Endothelial cell (in vitro differentiated cells): ENCODE measurements around the gene MMEL1. TPM values are rescaled to one million over a fixed set of nuclear protein-coding genes. Genes with fewer than 3 reads are reported as not detected.
"Not testable (repeated sequence)": the region's sequence is repeated elsewhere in the genome, so short reads cannot be mapped to it uniquely, and the experiment has no call there.

Experiments used
- DNase-seq: peaks from one replicate; pipeline ENCODE4 v3.0.0; 2021; ENCODE audit warnings: low spot score
- H3K27ac Mint-ChIP-seq: one replicate; pipeline ENCODE4 v1.8.0; 2021; ENCODE audit warnings: mixed read lengths, inconsistent platforms; ENCODE audit not compliant: unreplicated experiment
- H3K27me3 Mint-ChIP-seq: one replicate; pipeline ENCODE4 v1.8.0; 2021; ENCODE audit warnings: mild to moderate bottlenecking, moderate library complexity, mixed read lengths, inconsistent platforms; ENCODE audit not compliant: unreplicated experiment
- H3K36me3 Mint-ChIP-seq: one replicate; pipeline ENCODE4 v1.8.0; 2021; ENCODE audit warnings: mild to moderate bottlenecking, low read depth, mixed read lengths, inconsistent platforms; ENCODE audit not compliant: unreplicated experiment
- H3K4me1 Mint-ChIP-seq: one replicate; pipeline ENCODE4 v1.8.0; 2021; ENCODE audit warnings: mild to moderate bottlenecking, mixed read lengths, inconsistent platforms; ENCODE audit not compliant: unreplicated experiment
- H3K4me3 Mint-ChIP-seq: one replicate; pipeline ENCODE4 v1.8.0; 2021; ENCODE audit warnings: mild to moderate bottlenecking, mixed read lengths, inconsistent platforms; ENCODE audit not compliant: unreplicated experiment
- H3K9me3 Mint-ChIP-seq: one replicate; pipeline ENCODE4 v1.8.0; 2021; ENCODE audit warnings: mixed read lengths, inconsistent platforms; ENCODE audit not compliant: unreplicated experiment
- CTCF ChIP-seq: fragments of 200-600 bp; sonication (generic); IDR thresholded peaks from one replicate; pipeline ENCODE4 v1.5.0; 2021; ENCODE audit warnings: antibody characterized with exemption; ENCODE audit not compliant: unreplicated experiment
- total RNA-seq: library from RNA; stranded (reverse); fragmentation: NEBNext Ultra II Directional; extraction: Animal tissue kit (Norgen Biotek cat#: 25700); gene quantifications from one replicate; pipeline ENCODE4 v1.2.1, GENCODE V29; 2021; ENCODE audit not compliant: unreplicated experiment

The MMEL1 gene
- total RNA-seq, 1 donor from 2014 or later: not detected

GRCh38 chr1:2578758-2579118, 54.1 kb downstream of the MMEL1 start:
- H3K4me3 Mint-ChIP-seq: peak overlapping the region; percentile 56
- H3K9me3 Mint-ChIP-seq: no peaks in the 10 kb centered on the region
- TF ChIP-seq CTCF: no peak
- H3K27ac Mint-ChIP-seq: peak overlapping the region; percentile 55
- peaks cover 7% of the 10 kb centered on the region for H3K27me3 Mint-ChIP-seq
- H3K36me3 Mint-ChIP-seq: no peaks in the 10 kb centered on the region
- H3K4me1 Mint-ChIP-seq: peaks cover 32% of the 10 kb centered on the region
- no peak for DNase-seq

DNA sequence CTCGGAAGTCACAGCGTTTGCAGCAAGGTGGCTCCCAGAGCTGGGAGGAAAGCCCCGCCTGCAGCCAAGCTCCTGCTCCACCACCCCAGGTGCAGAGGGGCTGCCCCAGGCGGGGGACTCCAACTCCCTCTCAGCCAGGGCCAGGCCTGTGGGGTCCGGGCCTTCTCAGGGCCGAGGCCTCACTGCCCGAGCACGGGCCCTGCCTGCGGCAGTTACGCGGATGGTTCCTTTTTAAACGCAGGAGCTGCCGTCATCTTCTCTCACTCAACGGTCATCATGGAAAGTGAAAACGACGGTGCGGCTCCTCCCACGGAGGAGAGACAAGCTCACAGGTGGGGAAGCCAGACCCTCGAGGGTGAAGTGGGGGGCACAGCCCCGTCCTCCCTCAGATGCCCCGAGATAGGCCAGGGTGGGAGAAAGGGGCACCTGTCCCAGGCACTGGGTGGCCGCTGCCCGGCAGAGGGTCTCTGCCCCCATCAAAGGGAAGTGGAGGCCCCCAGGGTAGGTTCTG, 55.2 kb downstream of the MMEL1 start:
- not testable (repeated sequence) for DNase-seq, H3K27ac Mint-ChIP-seq, H3K9me3 Mint-ChIP-seq, H3K36me3 Mint-ChIP-seq, H3K27me3 Mint-ChIP-seq, H3K4me3 Mint-ChIP-seq
- peaks cover 32% of the 10 kb centered on the region for H3K4me1 Mint-ChIP-seq

DNA sequence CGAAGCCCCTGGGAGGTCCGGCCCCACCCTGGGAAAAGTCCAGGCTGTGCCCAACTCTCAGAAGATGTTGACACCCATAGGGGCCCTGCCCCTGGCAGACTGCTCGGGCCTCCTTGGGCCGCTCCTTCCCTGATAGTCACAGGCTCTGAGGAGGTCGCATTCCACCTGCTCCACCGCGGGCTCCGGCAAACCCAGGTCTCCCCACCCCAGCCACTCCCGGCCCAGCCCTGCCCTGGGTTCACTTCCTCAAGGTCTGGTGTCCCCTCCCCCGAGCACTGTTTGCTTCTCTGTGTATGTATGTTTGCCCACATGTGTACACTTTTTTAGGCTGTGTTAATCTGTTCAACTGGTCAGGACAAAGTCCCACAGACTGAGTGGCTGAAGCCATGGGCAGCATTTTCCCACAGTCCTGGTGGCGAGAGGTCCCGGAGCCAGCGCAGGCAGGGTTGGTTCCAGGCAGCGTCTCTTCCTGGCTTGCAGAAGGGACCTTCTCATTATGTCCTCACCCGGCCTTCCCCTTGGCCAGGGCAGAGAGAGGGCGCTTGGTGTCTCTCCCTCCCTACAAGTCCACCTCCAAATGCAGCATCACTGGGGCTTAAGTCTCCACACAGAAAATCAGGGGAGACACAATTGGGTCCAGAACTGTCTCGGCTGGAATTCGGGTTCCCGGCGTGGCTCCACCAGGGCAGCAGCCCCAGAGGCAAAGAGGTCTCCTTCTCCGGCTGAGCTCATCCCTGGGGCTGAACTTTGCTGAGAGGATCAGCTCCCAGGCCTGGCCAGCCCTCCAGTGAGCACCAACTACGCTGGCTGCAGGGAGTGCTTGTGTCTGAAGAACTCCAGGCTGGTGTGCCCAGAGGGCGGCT, 56.8 kb downstream of the MMEL1 start:
- H3K4me1 Mint-ChIP-seq: peaks cover 23% of the 10 kb centered on the region
- peaks cover 7% of the 10 kb centered on the region for H3K27me3 Mint-ChIP-seq
- H3K27ac Mint-ChIP-seq: no peak overlapping the region
- no peak for TF ChIP-seq CTCF
- H3K4me3 Mint-ChIP-seq: no peak overlapping the region
- no peak for DNase-seq
- H3K9me3 Mint-ChIP-seq: no peaks in the 10 kb centered on the region
- no peaks in the 10 kb centered on the region for H3K36me3 Mint-ChIP-seq

- TF ChIP-seq CTCF: no peak
- no peak overlapping the region for H3K4me3 Mint-ChIP-seq
- peaks cover 2% of the 10 kb centered on the region for H3K27me3 Mint-ChIP-seq
- H3K27ac Mint-ChIP-seq: no peak overlapping the region
- no peaks in the 10 kb centered on the region for H3K36me3 Mint-ChIP-seq
- H3K4me1 Mint-ChIP-seq: peaks cover 14% of the 10 kb centered on the region
- H3K9me3 Mint-ChIP-seq: no peaks in the 10 kb centered on the region
- no peak for DNase-seq
Measured at GRCh38 chr1:2574350-2574749, 58.5 kb downstream of the MMEL1 start.

DNA sequence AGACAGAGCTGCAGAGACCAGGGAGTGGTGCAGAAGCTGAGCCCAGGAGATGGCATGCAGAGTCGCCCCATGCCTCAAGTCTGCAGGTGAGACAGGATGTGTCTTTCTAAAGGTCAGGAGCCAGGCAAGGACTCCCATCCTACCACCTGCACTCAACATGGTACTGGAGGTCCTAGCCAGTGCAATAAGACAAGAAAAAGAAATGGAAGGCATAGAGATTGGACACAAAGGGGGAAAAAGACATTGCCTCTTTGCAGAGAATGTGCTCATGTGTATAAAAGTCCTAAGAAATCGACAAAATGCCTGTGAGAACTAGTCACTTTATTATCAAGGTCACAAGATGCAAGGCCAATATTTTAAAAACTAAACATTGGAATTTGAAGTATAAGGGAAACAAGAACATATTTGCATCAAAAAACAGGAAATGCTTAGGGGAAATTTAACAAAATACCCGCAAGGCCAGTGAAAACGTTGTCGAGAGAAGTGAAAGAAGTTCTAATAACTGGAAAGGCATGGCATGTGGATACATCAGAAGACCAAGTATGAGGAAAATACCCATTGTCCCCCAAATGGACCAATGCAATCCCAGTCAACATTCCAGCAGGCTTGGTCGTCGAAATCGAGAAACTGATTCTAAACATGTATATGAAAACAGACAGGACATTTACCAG, 59.4 kb downstream of the MMEL1 start:
- H3K9me3 Mint-ChIP-seq: no peaks in the 10 kb centered on the region
- H3K27ac Mint-ChIP-seq: no peak overlapping the region
- no peaks in the 10 kb centered on the region for H3K36me3 Mint-ChIP-seq
- TF ChIP-seq CTCF: no peak
- H3K4me1 Mint-ChIP-seq: peaks cover 8% of the 10 kb centered on the region
- H3K4me3 Mint-ChIP-seq: no peak overlapping the region
- H3K27me3 Mint-ChIP-seq: peaks cover 2% of the 10 kb centered on the region
- DNase-seq: no peak
